Measurements from ENCODE around the gene THSD7A. TPM values are rescaled to one million over a fixed set of nuclear protein-coding genes. Genes with fewer than 3 reads are reported as not detected.

The THSD7A gene
- total RNA-seq, 4 donors from 2014 or later, result 16.2 to 36.4 (median 21.5) TPM

- Histone ChIP-seq H3K4me1 (no peaks in the 10 kb centered on the region), H3K9me3 (no peaks in the 10 kb centered on the region), H3K27ac (no peak overlapping the region), H3K27me3 (no peaks in the 10 kb centered on the region), H3K36me3 (no peaks in the 10 kb centered on the region), H3K4me3 (no peak overlapping the region)
- TF ChIP-seq CTCF (IDR thresholded peaks at IDR 0.05) (no peak), POLR2A (IDR thresholded peaks at IDR 0.05) (no peak)
- DNase-seq, result no peak
- intact Hi-C loops (cut with DNase I; ENCODE audit: low total_unique reads), result no loop called here
Observed at GRCh38 chr7:11591943-11592342, 240.1 kb downstream of the THSD7A start.

GRCh38 chr7:11591055-11591633, 240.9 kb downstream of the THSD7A start:
- H3K27me3 ChIP-seq, result no peaks in the 10 kb centered on the region
- no peaks in the 10 kb centered on the region for H3K36me3 ChIP-seq
- no peak for DNase-seq
- no peak for TF ChIP-seq POLR2A (IDR thresholded peaks at IDR 0.05)
- no peak for TF ChIP-seq CTCF (IDR thresholded peaks at IDR 0.05)
- no peak overlapping the region for H3K27ac ChIP-seq
- H3K4me1 ChIP-seq, result no peaks in the 10 kb centered on the region
- no peaks in the 10 kb centered on the region for H3K9me3 ChIP-seq
- intact Hi-C loops (cut with DNase I; ENCODE audit: low total_unique reads), result no loop called here
- H3K4me3 ChIP-seq, result no peak overlapping the region

GRCh38 chr7:11589251-11589650, 242.7 kb downstream of the THSD7A start:
- Histone ChIP-seq H3K27me3 (no peaks in the 10 kb centered on the region), H3K27ac (no peak overlapping the region), H3K4me1 (no peaks in the 10 kb centered on the region), H3K4me3 (no peak overlapping the region), H3K36me3 (no peaks in the 10 kb centered on the region), H3K9me3 (no peaks in the 10 kb centered on the region)
- intact Hi-C loops (cut with DNase I; ENCODE audit: low total_unique reads), result no loop called here
- DNase-seq, result no peak
- TF ChIP-seq POLR2A (IDR thresholded peaks at IDR 0.05), result no peak
- TF ChIP-seq CTCF (IDR thresholded peaks at IDR 0.05), result no peak

GRCh38 chr7:11587814-11588213, 244.2 kb downstream of the THSD7A start:
- H3K9me3 ChIP-seq, result no peaks in the 10 kb centered on the region
- H3K4me1 ChIP-seq, result no peaks in the 10 kb centered on the region

GRCh38 chr7:11587048-11587447, 244.9 kb downstream of the THSD7A start:
- H3K4me1 ChIP-seq, result no peaks in the 10 kb centered on the region
- no peaks in the 10 kb centered on the region for H3K36me3 ChIP-seq
- no peak overlapping the region for H3K27ac ChIP-seq
- H3K9me3 ChIP-seq, result no peaks in the 10 kb centered on the region
- no peak for DNase-seq
- H3K4me3 ChIP-seq, result no peak overlapping the region
- no peak for TF ChIP-seq POLR2A (IDR thresholded peaks at IDR 0.05)
- no peak for TF ChIP-seq CTCF (IDR thresholded peaks at IDR 0.05)
- intact Hi-C loops (cut with DNase I; ENCODE audit: low total_unique reads), result no loop called here
- no peaks in the 10 kb centered on the region for H3K27me3 ChIP-seq

More at GRCh38 chr7:11587814-11588213, 244.2 kb downstream of the THSD7A start:
- no peak overlapping the region for H3K27ac ChIP-seq
- no peak for TF ChIP-seq CTCF (IDR thresholded peaks at IDR 0.05)
- TF ChIP-seq POLR2A (IDR thresholded peaks at IDR 0.05), result no peak
- intact Hi-C loops (cut with DNase I; ENCODE audit: low total_unique reads), result no loop called here
- no peaks in the 10 kb centered on the region for H3K36me3 ChIP-seq
- DNase-seq, result no peak
- H3K4me3 ChIP-seq, result no peak overlapping the region
- no peaks in the 10 kb centered on the region for H3K27me3 ChIP-seq
